ENCODE data around the gene TEX28.
"Not testable (repeated sequence)": the region's sequence is repeated elsewhere in the genome, so short reads cannot be mapped to it uniquely, and the experiment has no call there.

DNA sequence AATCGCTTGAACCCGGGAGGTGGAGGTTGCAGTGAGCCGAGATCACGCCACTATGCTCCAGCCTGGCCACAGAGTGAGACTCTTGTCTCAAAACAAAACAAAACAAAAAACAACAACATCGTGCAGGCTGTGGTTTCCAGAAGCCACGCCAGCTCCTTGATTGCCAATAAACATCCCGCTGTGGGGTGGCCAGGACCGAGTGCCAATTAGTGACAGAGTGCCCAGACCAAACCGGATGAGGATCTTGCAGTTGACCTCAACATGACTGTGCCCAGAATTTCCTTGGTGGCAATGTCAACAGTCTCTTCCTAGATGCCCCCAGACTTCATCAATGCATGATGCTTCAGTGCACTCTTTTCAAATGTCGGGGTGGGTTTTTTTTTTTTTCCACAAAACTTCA lies 36.2 kb downstream of the TEX28 start:
- not testable (repeated sequence) for TF ChIP-seq EZH2phosphoT487 (IDR thresholded peaks at IDR 0.05; ENCODE audit: low read depth)
- TF ChIP-seq, protein P1, sequence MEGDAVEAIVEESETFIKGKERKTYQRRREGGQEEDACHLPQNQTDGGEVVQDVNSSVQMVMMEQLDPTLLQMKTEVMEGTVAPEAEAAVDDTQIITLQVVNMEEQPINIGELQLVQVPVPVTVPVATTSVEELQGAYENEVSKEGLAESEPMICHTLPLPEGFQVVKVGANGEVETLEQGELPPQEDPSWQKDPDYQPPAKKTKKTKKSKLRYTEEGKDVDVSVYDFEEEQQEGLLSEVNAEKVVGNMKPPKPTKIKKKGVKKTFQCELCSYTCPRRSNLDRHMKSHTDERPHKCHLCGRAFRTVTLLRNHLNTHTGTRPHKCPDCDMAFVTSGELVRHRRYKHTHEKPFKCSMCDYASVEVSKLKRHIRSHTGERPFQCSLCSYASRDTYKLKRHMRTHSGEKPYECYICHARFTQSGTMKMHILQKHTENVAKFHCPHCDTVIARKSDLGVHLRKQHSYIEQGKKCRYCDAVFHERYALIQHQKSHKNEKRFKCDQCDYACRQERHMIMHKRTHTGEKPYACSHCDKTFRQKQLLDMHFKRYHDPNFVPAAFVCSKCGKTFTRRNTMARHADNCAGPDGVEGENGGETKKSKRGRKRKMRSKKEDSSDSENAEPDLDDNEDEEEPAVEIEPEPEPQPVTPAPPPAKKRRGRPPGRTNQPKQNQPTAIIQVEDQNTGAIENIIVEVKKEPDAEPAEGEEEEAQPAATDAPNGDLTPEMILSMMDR (IDR thresholded peaks at IDR 0.05; ENCODE audit: low read depth, low read length): not testable (repeated sequence)

Data from OCI-LY3 (cell line).